Urinary bladder (tissue), 4 donors: ENCODE data around the gene KCNC3. TPM values are rescaled to one million over a fixed set of nuclear protein-coding genes. Genes with fewer than 3 reads are reported as not detected.
A peak's percentile ranks its signal among the peaks of the same experiment; 100 is the strongest.

Experiments used
- DNase-seq: peaks from one replicate; pipeline ENCODE4 v3.0.0-alpha.2; 2015; ENCODE audit errors: extremely low spot score
- H3K27ac ChIP-seq: one replicate; pipeline ENCODE4 v1.5.1; 2013; ENCODE audit warnings: low read depth, mild to moderate bottlenecking, moderate library complexity
- H3K36me3 ChIP-seq: one replicate; pipeline ENCODE4 v1.6.1; 2013; ENCODE audit warnings: mild to moderate bottlenecking, moderate library complexity; ENCODE audit not compliant: insufficient read depth
- H3K4me1 ChIP-seq: one replicate; pipeline ENCODE4 v1.6.1; 2013; ENCODE audit warnings: mild to moderate bottlenecking, moderate library complexity; ENCODE audit not compliant: insufficient read depth
- H3K4me3 ChIP-seq: one replicate; pipeline ENCODE4 v1.5.1; 2013; ENCODE audit warnings: low read depth, low read length
- WGBS: extraction: QIAGEN DNeasy Blood & Tissue Kit; methylation state at CpG from one replicate; pipeline ENCODE4 v1.1.7; 2013; 5-methylcytosine and 5-hydroxymethylcytosine counted together
- polyA plus RNA-seq: library from polyadenylated mRNA; stranded (reverse); fragments of 200-250 nt; gene quantifications from one replicate; pipeline ENCODE4 v1.2.3, GENCODE V29; 2013
- total RNA-seq: library from RNA; depleted of rRNA; stranded (reverse); fragments of >200 nt; gene quantifications from one replicate; pipeline ENCODE4 v1.2.3, GENCODE V29; 2014
- donor health status: healthy with polysubstance abuse.
- donor health status: healthy.

The KCNC3 gene
- 0.79 TPM for total RNA-seq
- 0.52 TPM for polyA plus RNA-seq

GRCh38 chr19:50329146-50329925 lies at the start of gene KCNC3:
Gene KCNC3 (minus strand): TSS chr19:50329377. CDS start chr19:50329082, 295 bp downstream.
- H3K4me1 ChIP-seq, result no peaks in the 10 kb centered on the region
- peak; percentile 97 for DNase-seq
- no peaks in the 10 kb centered on the region for H3K36me3 ChIP-seq
- WGBS, result 2% methylated on average over 43 of the region's 43 CpGs
- no peak within 1 kb of the TSS for H3K27ac ChIP-seq
- H3K4me3 ChIP-seq, result peak within 1 kb of the TSS; percentile 33

- no peak for DNase-seq
- Histone ChIP-seq H3K27ac (no peak overlapping the region), H3K4me1 (no peaks in the 10 kb centered on the region), H3K36me3 (peaks cover 9% of the 10 kb centered on the region), H3K4me3 (no peak overlapping the region)
- 92% methylated on average over 10 of the region's 10 CpGs for WGBS
These were observed 49.7 kb upstream of the KCNC3 start for GRCh38 chr19:50378863-50379236.

DNA sequence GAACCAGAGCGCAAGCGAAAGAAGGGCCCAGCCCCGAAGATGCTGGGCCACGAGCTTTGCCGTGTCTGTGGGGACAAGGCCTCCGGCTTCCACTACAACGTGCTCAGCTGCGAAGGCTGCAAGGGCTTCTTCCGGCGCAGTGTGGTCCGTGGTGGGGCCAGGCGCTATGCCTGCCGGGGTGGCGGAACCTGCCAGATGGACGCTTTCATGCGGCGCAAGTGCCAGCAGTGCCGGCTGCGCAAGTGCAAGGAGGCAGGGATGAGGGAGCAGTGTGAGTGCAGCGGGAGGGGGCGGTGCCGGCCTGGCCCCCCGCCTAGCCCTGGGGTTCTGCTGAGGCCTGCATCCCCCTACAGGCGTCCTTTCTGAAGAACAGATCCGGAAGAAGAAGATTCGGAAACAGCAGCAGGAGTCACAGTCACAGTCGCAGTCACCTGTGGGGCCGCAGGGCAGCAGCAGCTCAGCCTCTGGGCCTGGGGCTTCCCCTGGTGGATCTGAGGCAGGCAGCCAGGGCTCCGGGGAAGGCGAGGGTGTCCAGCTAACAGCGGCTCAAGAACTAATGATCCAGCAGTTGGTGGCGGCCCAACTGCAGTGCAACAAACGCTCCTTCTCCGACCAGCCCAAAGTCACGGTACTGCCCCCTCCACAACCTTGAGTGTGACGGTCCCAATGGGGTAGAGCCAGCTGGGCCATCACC lies 49.1 kb upstream of the KCNC3 start:
- Histone ChIP-seq H3K27ac (no peak overlapping the region), H3K4me3 (no peak overlapping the region), H3K36me3 (peaks cover 9% of the 10 kb centered on the region), H3K4me1 (no peaks in the 10 kb centered on the region)
- DNase-seq, result no peak
- 94% methylated on average over 36 of the region's 36 CpGs for WGBS

- Histone ChIP-seq H3K4me3 (no peak overlapping the region), H3K27ac (no peak overlapping the region), H3K36me3 (peaks cover 9% of the 10 kb centered on the region), H3K4me1 (no peaks in the 10 kb centered on the region)
- DNase-seq, result no peak
- WGBS, result 73% methylated on average over 9 of the region's 9 CpGs
These were observed 48.3 kb upstream of the KCNC3 start for GRCh38 chr19:50377517-50377916.

GRCh38 chr19:50377051-50377461 lies 47.9 kb upstream of the KCNC3 start:
- Histone ChIP-seq H3K4me3 (no peak overlapping the region), H3K36me3 (peaks cover 5% of the 10 kb centered on the region), H3K4me1 (no peaks in the 10 kb centered on the region), H3K27ac (no peak overlapping the region)
- no peak for DNase-seq
- 48% methylated on average over 7 of the region's 7 CpGs for WGBS

DNA sequence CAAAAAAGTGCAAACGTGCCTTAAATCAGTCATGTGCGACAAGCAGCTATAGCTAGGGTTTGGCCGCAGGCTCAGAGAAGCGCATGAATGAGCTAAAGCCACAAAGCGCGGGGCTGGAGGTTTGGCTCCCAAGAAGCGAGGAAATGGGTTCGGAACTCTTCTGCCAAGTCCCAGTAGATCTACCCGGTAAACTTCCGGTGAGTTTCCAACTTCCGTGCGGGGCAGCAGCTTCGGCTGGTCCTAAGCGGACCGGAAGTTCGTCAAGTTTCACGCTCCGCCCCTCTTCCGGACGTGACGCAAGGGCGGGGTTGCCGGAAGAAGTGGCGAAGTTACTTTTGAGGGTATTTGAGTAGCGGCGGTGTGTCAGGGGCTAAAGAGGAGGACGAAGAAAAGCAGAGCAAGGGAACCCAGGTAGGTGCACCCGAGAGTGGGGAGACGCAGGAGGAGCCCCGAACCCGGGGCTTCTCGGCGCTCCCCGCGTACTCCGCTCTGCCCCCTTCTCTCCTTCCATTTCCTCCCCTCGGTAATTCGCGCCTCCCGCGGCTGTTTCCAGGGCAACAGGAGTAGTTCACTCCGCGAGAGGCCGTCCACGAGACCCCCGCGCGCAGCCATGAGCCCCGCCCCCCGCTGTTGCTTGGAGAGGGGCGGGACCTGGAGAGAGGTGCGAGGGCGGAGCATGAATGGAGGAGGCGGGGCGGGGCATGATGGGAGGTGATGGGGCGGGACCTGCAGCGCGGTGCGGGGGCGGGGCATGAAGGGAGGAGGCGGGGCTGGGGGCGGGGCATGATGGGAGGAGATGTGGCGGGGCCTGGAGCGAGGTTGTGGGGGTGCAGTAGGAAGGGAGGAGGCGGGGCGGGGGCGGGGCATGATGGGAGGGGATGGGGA lies 47.2 kb upstream of the KCNC3 start, which contains the start of gene NR1H2:
NR1H2 (plus strand) TSS at position 292 of the 885 bp plus-strand sequence. CDS start 1,149 bp downstream, outside the sequence.
- Histone ChIP-seq H3K36me3 (peaks cover 4% of the 10 kb centered on the region), H3K4me3 (peak within 1 kb of the TSS; percentile 84), H3K27ac (peak within 1 kb of the TSS; percentile 97), H3K4me1 (no peaks in the 10 kb centered on the region)
- DNase-seq, result peak; percentile 93
- WGBS, result 2% methylated on average over 67 of the region's 67 CpGs

DNA sequence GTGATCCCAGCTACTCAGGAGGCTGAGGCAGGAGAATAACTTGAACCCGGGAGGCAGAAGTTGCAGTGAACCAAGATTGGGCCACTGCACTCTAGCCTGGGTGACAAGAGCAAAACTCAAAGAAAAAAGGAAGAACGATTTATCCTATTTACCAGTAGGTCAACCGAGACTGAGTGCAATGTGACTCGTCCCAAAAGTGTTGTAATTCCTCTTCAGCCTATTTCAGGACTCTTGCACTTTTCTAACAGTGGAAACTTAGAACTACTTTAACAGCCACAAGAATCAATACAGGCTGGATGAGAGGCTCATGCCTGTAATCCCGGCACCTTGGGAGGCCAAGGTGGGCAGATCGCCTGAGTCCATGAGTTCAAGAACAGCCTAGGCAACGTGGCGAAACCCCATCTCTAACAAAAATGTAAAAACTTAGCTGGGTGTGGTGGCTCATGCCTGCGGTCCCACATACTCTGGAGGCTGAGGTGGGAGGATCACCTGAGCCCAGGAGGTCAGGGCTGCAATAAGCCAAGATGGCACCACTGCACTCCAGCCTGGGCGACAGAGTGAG lies 42.8 kb upstream of the KCNC3 start:
- Histone ChIP-seq H3K36me3 (no peaks in the 10 kb centered on the region), H3K4me3 (no peak overlapping the region), H3K4me1 (no peaks in the 10 kb centered on the region), H3K27ac (no peak overlapping the region)
- DNase-seq, result no peak
- WGBS, result 83% methylated on average over 10 of the region's 10 CpGs

DNA sequence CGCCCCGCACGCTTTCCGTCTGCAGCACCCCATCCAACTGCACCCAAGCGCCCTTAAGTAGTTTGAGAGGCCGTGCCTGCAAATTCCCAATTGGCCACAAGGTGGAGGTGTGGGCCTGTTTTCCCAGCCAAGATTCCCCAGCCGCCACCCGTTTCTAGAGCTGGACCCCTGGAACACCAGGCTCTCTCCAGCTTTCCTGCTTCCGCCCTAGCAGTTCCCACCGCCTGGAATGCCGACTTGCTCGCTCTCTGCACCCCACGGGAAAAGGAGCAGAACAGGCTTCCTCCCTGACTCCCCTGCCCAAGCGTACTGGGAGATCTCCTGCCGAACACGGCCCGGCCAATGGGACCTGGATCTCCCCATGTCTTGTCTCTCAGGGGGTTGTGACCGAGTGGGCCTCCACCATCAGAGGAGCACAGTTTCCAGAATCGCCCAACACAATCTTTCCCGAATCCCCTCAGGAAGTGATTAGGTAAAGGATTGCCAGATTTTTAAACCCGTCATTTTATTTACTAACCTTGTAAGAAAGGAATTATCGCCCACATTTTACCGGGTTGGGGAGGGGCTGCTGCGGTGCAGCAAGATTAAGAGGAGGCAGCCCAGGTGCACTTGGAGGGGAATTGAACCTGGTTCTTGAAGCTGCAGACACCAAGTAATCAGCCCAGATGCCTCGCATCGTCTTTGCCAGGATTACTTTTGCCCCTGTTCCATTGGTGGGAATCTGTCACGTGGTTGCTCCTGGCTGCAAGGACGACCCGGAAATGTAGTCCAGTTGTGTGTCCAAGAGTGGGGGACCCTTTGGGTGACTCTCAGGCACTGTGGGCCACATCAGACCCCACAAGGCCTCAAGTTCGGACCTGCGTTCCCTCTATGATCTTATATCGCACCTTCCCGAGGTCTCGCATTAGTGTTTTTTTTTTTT lies 39.7 kb upstream of the KCNC3 start:
- DNase-seq, result peak; percentile 71
- Histone ChIP-seq H3K27ac (no peak overlapping the region), H3K4me1 (no peaks in the 10 kb centered on the region), H3K4me3 (peak overlapping the region; percentile 52), H3K36me3 (no peaks in the 10 kb centered on the region)
- 5% methylated on average over 34 of the region's 34 CpGs for WGBS

DNA sequence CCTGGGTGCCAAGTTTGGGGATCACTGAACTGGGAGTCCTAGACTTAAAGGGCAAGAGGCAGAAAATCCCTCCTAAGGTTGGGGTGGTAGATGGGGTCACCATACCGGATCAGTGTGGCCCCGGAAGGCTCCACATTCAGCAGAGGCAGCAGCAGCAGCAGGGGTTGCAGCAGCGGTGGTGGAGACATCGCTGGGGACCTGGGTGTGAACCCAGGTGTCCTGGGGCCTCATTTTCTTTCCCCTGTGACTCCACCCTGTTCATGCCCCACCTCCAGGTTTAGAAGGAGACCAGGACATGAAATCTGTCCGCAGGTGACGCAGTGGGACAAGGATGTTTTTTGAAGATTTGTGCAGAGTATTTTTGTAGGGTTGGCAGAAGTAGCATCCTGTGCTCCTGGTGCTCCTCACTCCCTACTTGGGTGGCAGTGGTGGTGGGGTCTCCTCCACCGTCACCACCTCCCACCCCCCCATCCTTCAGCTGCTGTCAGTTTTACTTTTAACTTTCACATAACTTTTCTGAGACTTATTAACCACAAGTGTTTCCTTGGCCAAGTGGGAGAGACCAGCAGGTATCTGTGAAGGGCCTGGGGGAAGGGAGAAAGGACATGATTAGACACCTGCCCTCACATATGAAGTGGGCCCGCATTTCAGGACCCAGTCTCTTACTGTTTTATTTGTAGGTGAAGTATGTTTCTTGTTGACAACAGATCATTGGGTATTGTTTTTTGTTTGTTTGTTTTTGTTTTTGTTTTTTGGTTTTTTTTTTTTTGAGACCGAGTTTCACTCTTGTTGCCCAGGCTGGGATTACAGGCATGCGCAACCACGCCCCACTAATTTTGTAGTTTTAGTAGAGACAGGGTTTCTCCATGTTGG lies 36.5 kb upstream of the KCNC3 start, which contains the start of gene NAPSA:
NAPSA (minus strand) TSS at position 206 of the 873 bp plus-strand sequence; CDS start at position 188, 18 bp downstream.
- no peak within 1 kb of the TSS for H3K27ac ChIP-seq
- no peak for DNase-seq
- H3K4me1 ChIP-seq, result no peaks in the 10 kb centered on the region
- 81% methylated on average over 11 of the region's 11 CpGs for WGBS
- H3K36me3 ChIP-seq, result no peaks in the 10 kb centered on the region
- H3K4me3 ChIP-seq, result no peak within 1 kb of the TSS

DNA sequence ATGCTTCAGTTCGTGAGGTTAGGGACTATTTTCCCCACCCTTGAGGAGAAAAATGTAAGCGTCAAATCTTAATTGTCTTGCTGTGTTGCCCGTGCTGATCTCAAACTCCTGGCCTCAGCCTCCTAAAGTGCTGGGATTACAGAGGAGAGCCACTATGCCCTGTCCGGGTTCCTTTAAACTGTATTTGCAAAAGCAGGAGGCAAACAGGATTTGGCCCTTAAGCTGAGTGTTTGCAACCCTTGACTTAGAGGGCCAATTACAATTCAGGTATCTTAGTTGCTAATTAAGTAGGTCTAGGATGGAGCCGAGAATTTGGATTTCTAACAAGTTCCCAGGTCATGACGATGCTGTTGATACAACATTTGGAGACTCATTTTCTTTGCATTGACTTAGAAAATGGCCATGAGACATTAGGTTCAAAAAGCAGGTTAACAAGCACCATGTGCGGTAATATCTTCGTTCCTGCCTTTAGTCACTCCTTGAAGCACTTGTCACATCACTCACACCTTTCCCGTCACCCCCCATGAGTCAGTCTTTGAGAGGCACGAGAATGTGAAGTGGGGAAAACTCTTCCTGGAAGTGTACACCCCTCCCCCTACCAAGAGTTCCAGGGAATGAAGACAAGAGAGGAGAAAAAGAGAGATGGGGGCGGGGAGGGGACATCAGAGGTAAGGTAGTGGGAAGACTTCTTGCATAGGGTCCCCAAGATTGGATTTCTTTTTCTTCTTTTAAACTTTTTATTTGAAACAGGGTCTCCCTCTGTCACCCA lies 33.7 kb upstream of the KCNC3 start:
- no peak for DNase-seq
- Histone ChIP-seq H3K4me3 (no peak overlapping the region), H3K36me3 (no peaks in the 10 kb centered on the region), H3K4me1 (no peaks in the 10 kb centered on the region), H3K27ac (no peak overlapping the region)
- WGBS, result 65% methylated on average over 11 of the region's 11 CpGs

DNA sequence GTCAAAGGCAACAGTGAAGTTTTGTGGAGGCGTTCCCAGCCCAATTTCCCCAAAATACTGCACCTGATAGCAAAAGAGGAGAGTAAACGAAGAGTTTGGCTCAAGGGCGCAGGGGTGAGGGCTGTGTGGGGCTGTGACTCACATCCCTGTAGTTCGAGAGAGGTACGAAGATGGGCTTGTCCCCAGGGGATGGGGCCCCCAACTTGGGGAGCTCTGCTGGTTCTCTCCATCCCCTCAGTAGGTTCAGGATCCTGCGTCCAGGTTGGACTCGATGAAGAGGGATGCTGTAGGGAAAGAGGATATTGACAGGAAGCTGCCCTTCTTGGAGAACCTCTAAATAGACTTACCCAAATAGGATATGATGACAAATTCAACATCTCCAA lies 32.8 kb upstream of the KCNC3 start:
- no peak overlapping the region for H3K4me3 ChIP-seq
- no peaks in the 10 kb centered on the region for H3K4me1 ChIP-seq
- 91% methylated on average over 7 of the region's 7 CpGs for WGBS
- H3K36me3 ChIP-seq, result no peaks in the 10 kb centered on the region
- H3K27ac ChIP-seq, result no peak overlapping the region
- DNase-seq, result no peak
